Upper lobe of left lung (tissue), 6 donors: ENCODE measurements around the gene DMD. TPM values are rescaled to one million over a fixed set of nuclear protein-coding genes. Genes with fewer than 3 reads are reported as not detected.

Source experiments
- ATAC-seq, 2 donors: fragments of 200-7000 bp; cut with Tn5 transposase; one replicate each; pipeline ENCODE4 v1.9.1; 2022; ENCODE audit warnings: mild to moderate bottlenecking in 2 of 2, moderate library complexity in 2 of 2; ENCODE audit not compliant: low FRiP score in 2 of 2
- DNase-seq, 2 donors: peaks; one replicate each; pipeline ENCODE4 v3.0.0-alpha.2; 2019 to 2020
- H3K27ac ChIP-seq, 4 donors: fragments of 200-600 bp; sonication (generic); one replicate each; pipeline ENCODE4 v1.5.1; 2016 to 2019
- H3K27me3 ChIP-seq, 4 donors: fragments of 200-600 bp; sonication (generic); one replicate each; pipeline ENCODE4 v1.5.1; 2017 to 2019
- H3K36me3 ChIP-seq, 4 donors: fragments of 200-600 bp; sonication (generic); one replicate each; pipeline ENCODE4 v1.5.1; 2016 to 2019
- H3K4me1 ChIP-seq, 4 donors: fragments of 200-600 bp; sonication (generic); one replicate each; pipeline ENCODE4 v1.5.1; 2018 to 2019
- H3K4me3 ChIP-seq, 4 donors: fragments of 200-600 bp; sonication (generic); one replicate each; pipeline ENCODE4 v1.5.1; 2017 to 2019; ENCODE audit warnings: mild to moderate bottlenecking in 2 of 4, moderate library complexity in 1 of 4
- H3K9me3 ChIP-seq, 4 donors: fragments of 200-600 bp; sonication (generic); one replicate each; pipeline ENCODE4 v1.5.1; 2018 to 2019
- EP300 ChIP-seq, 4 donors: sonication (generic); formaldehyde crosslinking; IDR thresholded peaks; one replicate each; pipeline ENCODE4 v1.5.1; 2017; ENCODE audit warnings: antibody characterized with exemption in 4 of 4, control low read depth in 2 of 4
- POLR2A ChIP-seq, 4 donors: fragments of 450-650 bp; IDR thresholded peaks; one replicate each; pipeline ENCODE4 v1.5.1; 2016 to 2017; ENCODE audit warnings: antibody characterized with exemption in 4 of 4, mild to moderate bottlenecking in 2 of 4
- POLR2AphosphoS5 ChIP-seq, 2 donors: sonication (generic); formaldehyde crosslinking; IDR thresholded peaks; one replicate each; pipeline ENCODE4 v1.5.1; 2017; ENCODE audit warnings: antibody characterized with exemption in 2 of 2
- WGBS, 2 donors: methylation state at CpG; one replicate each; pipeline ENCODE4 v1.1.5; 2017 to 2018; 5-methylcytosine and 5-hydroxymethylcytosine counted together
- total RNA-seq, 6 donors: library from RNA; depleted of rRNA in 4 of 6; stranded (reverse); fragments of >200 nt in 4 of 6; gene quantifications; one replicate each; pipeline versions ENCODE4 v1.1.0 to v1.2.1, GENCODE V29; 2016 to 2021
- TF ChIP-seq, protein P1 (sequence below), 6 experiments: fragments of 450-650 bp in 4 of 6; fragments of 200-600 bp in 2 of 6; sonication (generic) in 2 of 6; IDR thresholded peaks; one replicate each; pipeline ENCODE4 v1.5.1; 2016 to 2019; ENCODE audit warnings: antibody characterized with exemption in 6 of 6
- donor health status: DM: no; HTN: no; CAD: no; lungs with moderate emphysema.
- donor health status: DM: no; HTN: yes; CAD: no; lungs with severe emphysema.

The DMD gene
- total RNA-seq, 6 donors from 2014 or later: 12.5 to 37.0 (median 24.0) TPM

DNA sequence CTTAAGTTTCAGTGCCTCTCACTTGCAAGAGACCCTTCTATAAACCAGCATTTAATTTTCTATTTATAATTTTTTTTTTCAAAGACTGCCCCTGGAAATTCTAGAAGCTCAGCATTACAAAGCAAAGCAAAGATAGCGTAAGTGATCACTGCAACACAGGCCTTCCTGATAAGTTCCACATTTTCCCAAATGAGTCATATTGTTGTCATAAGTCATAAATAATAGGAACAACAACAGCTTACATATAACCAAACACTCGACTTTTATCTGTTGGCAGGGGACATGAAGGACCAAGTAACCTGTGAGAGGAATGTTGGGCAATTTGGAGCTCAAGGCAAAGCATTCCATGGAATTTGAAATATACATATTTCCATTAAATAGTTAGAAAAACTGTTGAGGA, 815.5 kb downstream of the DMD start:
- DNase-seq (no peak), ATAC-seq (no peak)
- Histone ChIP-seq H3K27ac (no peak overlapping the region), H3K9me3 (no peaks in the 10 kb centered on the region), H3K4me3 (no peak overlapping the region), H3K27me3 (no peaks in the 10 kb centered on the region), H3K4me1 (no peaks in the 10 kb centered on the region), H3K36me3 (no peaks in the 10 kb centered on the region)
- WGBS, 2 donors: 39 to 47% methylated on average over 2 of the region's 2 CpGs
- TF ChIP-seq, protein P1, sequence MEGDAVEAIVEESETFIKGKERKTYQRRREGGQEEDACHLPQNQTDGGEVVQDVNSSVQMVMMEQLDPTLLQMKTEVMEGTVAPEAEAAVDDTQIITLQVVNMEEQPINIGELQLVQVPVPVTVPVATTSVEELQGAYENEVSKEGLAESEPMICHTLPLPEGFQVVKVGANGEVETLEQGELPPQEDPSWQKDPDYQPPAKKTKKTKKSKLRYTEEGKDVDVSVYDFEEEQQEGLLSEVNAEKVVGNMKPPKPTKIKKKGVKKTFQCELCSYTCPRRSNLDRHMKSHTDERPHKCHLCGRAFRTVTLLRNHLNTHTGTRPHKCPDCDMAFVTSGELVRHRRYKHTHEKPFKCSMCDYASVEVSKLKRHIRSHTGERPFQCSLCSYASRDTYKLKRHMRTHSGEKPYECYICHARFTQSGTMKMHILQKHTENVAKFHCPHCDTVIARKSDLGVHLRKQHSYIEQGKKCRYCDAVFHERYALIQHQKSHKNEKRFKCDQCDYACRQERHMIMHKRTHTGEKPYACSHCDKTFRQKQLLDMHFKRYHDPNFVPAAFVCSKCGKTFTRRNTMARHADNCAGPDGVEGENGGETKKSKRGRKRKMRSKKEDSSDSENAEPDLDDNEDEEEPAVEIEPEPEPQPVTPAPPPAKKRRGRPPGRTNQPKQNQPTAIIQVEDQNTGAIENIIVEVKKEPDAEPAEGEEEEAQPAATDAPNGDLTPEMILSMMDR (IDR thresholded peaks at IDR 0.05): no peak
- no peak for TF ChIP-seq POLR2A (IDR thresholded peaks at IDR 0.05)
- no peak for TF ChIP-seq POLR2AphosphoS5 (IDR thresholded peaks at IDR 0.05)
- no peak for TF ChIP-seq EP300 (IDR thresholded peaks at IDR 0.05)

DNA sequence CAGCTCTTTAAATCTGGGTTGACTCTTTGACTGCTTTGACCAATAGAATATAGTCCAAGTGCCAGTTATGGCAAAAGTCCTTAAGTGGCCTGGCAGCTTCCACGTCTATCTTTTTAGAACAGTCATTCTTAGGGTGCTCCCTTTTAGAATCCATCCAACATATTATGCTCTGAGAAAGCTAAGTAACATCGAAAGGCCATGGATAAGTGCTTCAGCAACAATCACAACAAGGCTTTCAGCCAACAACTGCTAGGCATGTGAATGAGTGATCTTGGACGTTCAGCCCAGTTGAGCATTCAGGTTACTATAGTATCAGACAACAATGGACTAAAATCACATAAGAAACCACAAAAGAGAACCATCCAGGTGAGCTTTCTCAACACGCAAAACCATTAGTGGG, 818.7 kb downstream of the DMD start:
- no peak for TF ChIP-seq POLR2A (IDR thresholded peaks at IDR 0.05)
- TF ChIP-seq, protein P1 (IDR thresholded peaks at IDR 0.05): no peak
- TF ChIP-seq EP300 (IDR thresholded peaks at IDR 0.05): no peak
- TF ChIP-seq POLR2AphosphoS5 (IDR thresholded peaks at IDR 0.05): no peak
- H3K4me3 ChIP-seq: no peak overlapping the region
- no peaks in the 10 kb centered on the region for H3K4me1 ChIP-seq
- ATAC-seq (no peak), DNase-seq (no peak)
- H3K9me3 ChIP-seq: no peaks in the 10 kb centered on the region
- WGBS, 2 donors: 71 to 77% methylated on average over 3 to 4 of the region's 4 CpGs
- H3K27ac ChIP-seq: no peak overlapping the region
- H3K36me3 ChIP-seq: no peaks in the 10 kb centered on the region
- H3K27me3 ChIP-seq: no peaks in the 10 kb centered on the region

DNA sequence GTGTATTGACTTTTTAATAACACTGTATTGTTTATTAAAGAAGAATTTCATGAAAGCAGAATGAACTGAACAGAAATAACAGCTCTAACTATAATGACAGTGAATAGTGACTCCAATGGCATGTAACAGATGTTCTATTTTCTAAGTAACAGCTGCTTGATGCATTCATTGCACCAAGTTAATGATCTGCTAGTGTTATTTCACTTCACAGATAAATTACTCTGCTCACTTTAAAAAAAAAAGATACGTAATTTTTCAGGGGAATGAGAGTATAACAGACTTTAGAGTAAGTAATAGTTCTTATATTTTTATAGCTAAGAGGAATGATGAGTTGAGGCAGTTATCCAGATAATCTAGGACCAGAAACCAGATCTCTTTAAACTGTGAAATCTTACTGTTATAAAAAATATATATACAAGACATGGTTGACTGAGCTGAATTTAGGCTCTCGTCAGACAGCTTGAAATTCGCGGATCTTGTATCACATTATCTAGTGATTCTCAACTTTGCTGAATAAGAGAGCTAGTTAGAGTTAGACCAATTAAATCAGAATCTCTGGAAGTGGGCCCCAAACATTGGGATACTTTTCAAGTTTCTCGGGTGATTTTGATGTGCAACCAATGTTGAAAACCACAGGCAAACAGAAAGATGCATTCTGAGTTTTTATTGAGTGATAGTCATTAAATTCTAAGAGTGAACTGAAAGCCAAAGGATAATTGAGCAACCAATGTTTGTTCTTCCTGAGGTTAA, 840.7 kb downstream of the DMD start:
- H3K36me3 ChIP-seq: no peaks in the 10 kb centered on the region
- 59 to 62% methylated on average over 5 of the region's 5 CpGs for WGBS, 2 donors

DNA sequence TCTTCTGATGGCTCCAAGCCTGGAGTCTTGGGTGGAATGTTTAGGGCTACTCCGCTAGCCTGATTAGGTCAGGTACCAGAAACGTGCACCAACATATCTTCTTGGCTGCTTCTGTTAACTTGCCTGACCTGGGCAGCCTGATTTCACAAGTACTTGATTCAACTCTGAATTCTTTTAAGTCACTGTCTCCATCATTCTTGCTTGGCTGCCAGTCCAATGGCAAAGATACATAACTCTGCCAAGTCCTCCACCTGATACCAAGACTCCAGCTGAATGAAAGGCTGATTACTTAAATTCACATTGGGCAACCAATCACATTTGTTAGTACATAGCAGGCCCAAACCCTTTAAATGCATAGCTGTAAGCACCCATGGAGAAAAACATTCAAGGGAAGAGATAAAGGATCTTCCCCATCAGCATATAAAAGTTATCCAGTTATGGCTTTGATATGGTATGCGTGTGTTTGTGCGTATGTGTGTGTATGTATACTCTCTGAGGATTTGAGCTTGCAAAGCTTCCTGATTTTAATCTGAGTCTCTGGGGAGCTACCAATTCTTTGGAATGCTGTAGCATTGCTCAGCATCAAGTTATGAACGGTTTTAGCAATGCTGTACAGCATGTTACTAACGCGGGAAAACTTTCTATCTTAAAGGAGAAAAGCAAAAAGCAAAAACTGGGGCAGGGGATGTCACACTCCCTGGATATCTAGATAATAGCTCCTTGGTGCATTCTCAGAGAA, 917.2 kb downstream of the DMD start:
- DNase-seq (no peak), ATAC-seq (no peak)
- WGBS, 2 donors: 65 to 71% methylated on average over 7 of the region's 7 CpGs
- Histone ChIP-seq H3K36me3 (no peaks in the 10 kb centered on the region), H3K4me3 (no peak overlapping the region), H3K9me3 (no peaks in the 10 kb centered on the region), H3K27me3 (no peaks in the 10 kb centered on the region), H3K4me1 (no peaks in the 10 kb centered on the region), H3K27ac (no peak overlapping the region)
- TF ChIP-seq, protein P1 (IDR thresholded peaks at IDR 0.05): no peak
- TF ChIP-seq POLR2AphosphoS5 (IDR thresholded peaks at IDR 0.05) (no peak), POLR2A (IDR thresholded peaks at IDR 0.05) (no peak), EP300 (IDR thresholded peaks at IDR 0.05) (no peak)

More for the DNA sequence above, 840.7 kb downstream of the DMD start:
- TF ChIP-seq POLR2A (IDR thresholded peaks at IDR 0.05) (no peak), POLR2AphosphoS5 (IDR thresholded peaks at IDR 0.05) (no peak), EP300 (IDR thresholded peaks at IDR 0.05) (no peak)
- TF ChIP-seq, protein P1 (IDR thresholded peaks at IDR 0.05): no peak
- Histone ChIP-seq H3K27ac (no peak overlapping the region), H3K9me3 (no peaks in the 10 kb centered on the region), H3K4me3 (no peak overlapping the region), H3K4me1 (no peaks in the 10 kb centered on the region), H3K27me3 (no peaks in the 10 kb centered on the region)
- no peak for DNase-seq
- ATAC-seq: no peak
